ENCODE measurements around the gene CCSER1. TPM values are rescaled to one million over a fixed set of nuclear protein-coding genes. Genes with fewer than 3 reads are reported as not detected.

CCSER1 gene
- total RNA-seq, 1 donor from 2014 or later = not detected

- no peaks in the 10 kb centered on the region for H3K9me3 Mint-ChIP-seq (ENCODE audit: low read depth)
- DNase-seq (ENCODE audit: low spot score) = no peak
- no peaks in the 10 kb centered on the region for H3K4me1 Mint-ChIP-seq (ENCODE audit: low read depth)
Measured at GRCh38 chr4:90190525-90190924, 63.3 kb downstream of the CCSER1 start.

GRCh38 chr4:90198086-90198847 is 71.1 kb downstream of the CCSER1 start:
- no peak for TF ChIP-seq CTCF (IDR thresholded peaks at IDR 0.05)
- DNase-seq (ENCODE audit: low spot score) = no peak
- no peak overlapping the region for H3K4me3 Mint-ChIP-seq (ENCODE audit: unreplicated experiment)
- H3K4me1 Mint-ChIP-seq (ENCODE audit: low read depth) = no peaks in the 10 kb centered on the region
- no peaks in the 10 kb centered on the region for H3K27me3 Mint-ChIP-seq (ENCODE audit: low read depth)
- no peak overlapping the region for H3K27ac Mint-ChIP-seq (ENCODE audit: unreplicated experiment)
- H3K36me3 Mint-ChIP-seq (ENCODE audit: low read depth) = peaks cover under 1% of the 10 kb centered on the region
- H3K9me3 Mint-ChIP-seq (ENCODE audit: low read depth) = peaks cover 1% of the 10 kb centered on the region

More at GRCh38 chr4:90190525-90190924, 63.3 kb downstream of the CCSER1 start:
- Mint-ChIP-seq H3K27ac (ENCODE audit: unreplicated experiment) (no peak overlapping the region), H3K27me3 (ENCODE audit: low read depth) (no peaks in the 10 kb centered on the region), H3K36me3 (ENCODE audit: low read depth) (no peaks in the 10 kb centered on the region), H3K4me3 (ENCODE audit: unreplicated experiment) (no peak overlapping the region)
- no peak for TF ChIP-seq CTCF (IDR thresholded peaks at IDR 0.05)

GRCh38 chr4:90207887-90208454 is 80.8 kb downstream of the CCSER1 start:
- H3K27me3 Mint-ChIP-seq (ENCODE audit: low read depth) = no peaks in the 10 kb centered on the region
- no peak for DNase-seq (ENCODE audit: low spot score)
- TF ChIP-seq CTCF (IDR thresholded peaks at IDR 0.05) = no peak

GRCh38 chr4:90209922-90210321 is 82.7 kb downstream of the CCSER1 start:
- TF ChIP-seq CTCF (IDR thresholded peaks at IDR 0.05) = no peak
- no peak for DNase-seq (ENCODE audit: low spot score)
- no peak overlapping the region for H3K4me3 Mint-ChIP-seq (ENCODE audit: unreplicated experiment)
- H3K36me3 Mint-ChIP-seq (ENCODE audit: low read depth) = peaks cover 1% of the 10 kb centered on the region
- peaks cover 12% of the 10 kb centered on the region for H3K9me3 Mint-ChIP-seq (ENCODE audit: low read depth)
- peaks cover 6% of the 10 kb centered on the region for H3K4me1 Mint-ChIP-seq (ENCODE audit: low read depth)
- H3K27me3 Mint-ChIP-seq (ENCODE audit: low read depth) = no peaks in the 10 kb centered on the region
- H3K27ac Mint-ChIP-seq (ENCODE audit: unreplicated experiment) = no peak overlapping the region

More at GRCh38 chr4:90207887-90208454, 80.8 kb downstream of the CCSER1 start:
- H3K27ac Mint-ChIP-seq (ENCODE audit: unreplicated experiment) = no peak overlapping the region
- H3K9me3 Mint-ChIP-seq (ENCODE audit: low read depth) = peaks cover 29% of the 10 kb centered on the region
- H3K36me3 Mint-ChIP-seq (ENCODE audit: low read depth) = peaks cover 3% of the 10 kb centered on the region
- H3K4me3 Mint-ChIP-seq (ENCODE audit: unreplicated experiment) = no peak overlapping the region
- peaks cover 6% of the 10 kb centered on the region for H3K4me1 Mint-ChIP-seq (ENCODE audit: low read depth)

GRCh38 chr4:90211174-90211573 is 84.0 kb downstream of the CCSER1 start:
- peaks cover 6% of the 10 kb centered on the region for H3K4me1 Mint-ChIP-seq (ENCODE audit: low read depth)
- H3K9me3 Mint-ChIP-seq (ENCODE audit: low read depth) = peaks cover 3% of the 10 kb centered on the region
- TF ChIP-seq CTCF (IDR thresholded peaks at IDR 0.05) = no peak
- no peak for DNase-seq (ENCODE audit: low spot score)
- H3K27me3 Mint-ChIP-seq (ENCODE audit: low read depth) = no peaks in the 10 kb centered on the region
- no peak overlapping the region for H3K27ac Mint-ChIP-seq (ENCODE audit: unreplicated experiment)
- H3K36me3 Mint-ChIP-seq (ENCODE audit: low read depth) = peaks cover 1% of the 10 kb centered on the region
- no peak overlapping the region for H3K4me3 Mint-ChIP-seq (ENCODE audit: unreplicated experiment)
